HCT116 (cell line): ENCODE results near the gene IL36A. TPM values are rescaled to one million over a fixed set of nuclear protein-coding genes. Genes with fewer than 3 reads are reported as not detected.

Experiments used
- ATAC-seq: fragments of 200-7000 bp; cut with Tn5 transposase; 2 replicates; pipeline ENCODE4 v1.9.1; 2020; ENCODE audit warnings: mild to moderate bottlenecking, moderate library complexity
- BruUV-seq: library from RNA; stranded (reverse); fragments of 400-500 nt; replicated peaks from 2 replicates; lab custom pipeline; 2021; lab: Mats Ljungman, UMichigan
- CTCF ChIA-PET: fragments of 300-600 bp; sonication (Branson Sonifier 250); formaldehyde crosslinking; loops from one replicate; lab custom pipeline; 2021; ENCODE audit warnings: antibody characterized with exemption; lab: Charles Lee
- POLR2A ChIA-PET: fragments of 300-600, 350-600 bp; sonication (Branson Sonifier 250); formaldehyde crosslinking; loops from one replicate; lab custom pipeline; 2021; ENCODE audit warnings: antibody characterized with exemption; lab: Charles Lee
- RAD21 ChIA-PET, 2 experiments: fragments of 300-600 bp; sonication (Branson Sonifier 250); formaldehyde crosslinking; loops; one replicate each; lab custom pipeline; 2023; ENCODE audit warnings: low total read pairs in 2 of 2; ENCODE audit not compliant: uncharacterized antibody in 2 of 2, unreplicated experiment in 2 of 2, low non-redundant PET in 1 of 2; lab: Charles Lee
- DNase-seq: peaks from one replicate; pipeline ENCODE4 v3.0.0-alpha.2; 2010; ENCODE audit warnings: low read depth, low spot score
- H2AFZ ChIP-seq: fragments of 200-600 bp; shearing (Covaris generic), sonication (generic); 2 replicates; pipeline ENCODE4 v1.6.1; 2017; ENCODE audit warnings: low read depth, mixed run types, mixed read lengths, antibody characterized with exemption, low read length; ENCODE audit not compliant: poor library complexity, severe bottlenecking
- H3K27ac ChIP-seq: 2 replicates; pipeline ENCODE4 v1.5.1; 2012; ENCODE audit warnings: low read depth, low read length
- H3K27me3 ChIP-seq: fragments of 200-600 bp; sonication (generic); 2 replicates; pipeline ENCODE4 v1.6.1; 2016; ENCODE audit warnings: mixed run types, low read length, mixed read lengths; ENCODE audit not compliant: insufficient read depth
- H3K36me3 ChIP-seq, 2 experiments: fragments of 200-500 bp in 1 of 2; fragments of 200-600 bp in 1 of 2; sonication (Bioruptor generic) in 1 of 2; sonication (generic) in 1 of 2; 2 replicates each; pipeline versions ENCODE4 v1.5.1 to v1.6.1; 2014 to 2016; ENCODE audit warnings: low read length in 2 of 2, inconsistent platforms in 1 of 2, mixed read lengths in 1 of 2, mixed run types in 1 of 2; ENCODE audit not compliant: insufficient read depth in 2 of 2, control insufficient read depth in 1 of 2
- H3K4me1 ChIP-seq, 2 experiments: fragments of 200-600 bp in 1 of 2; sonication (generic) in 1 of 2; 2 replicates each; pipeline versions ENCODE4 v1.5.1 to v1.6.1; 2012 to 2017; ENCODE audit warnings: low read length in 2 of 2, inconsistent platforms in 1 of 2, mild to moderate bottlenecking in 1 of 2, mixed read lengths in 1 of 2, mixed run types in 1 of 2, moderate library complexity in 1 of 2; ENCODE audit not compliant: insufficient read depth in 2 of 2, control insufficient read depth in 1 of 2
- H3K4me2 ChIP-seq: fragments of 200-600 bp; sonication (generic); 2 replicates; pipeline ENCODE4 v1.6.1; 2017; ENCODE audit warnings: mixed run types, low read length, mixed read lengths
- H3K4me3 ChIP-seq, 2 experiments: fragments of 200-600 bp in 1 of 2; sonication (generic) in 1 of 2; replicated peaks in 1 of 2; 2 replicates each; pipeline ENCODE4 v1.5.1; 2011 to 2016; ENCODE audit warnings: low read length in 2 of 2, control low read depth in 1 of 2, low read depth in 1 of 2, mild to moderate bottlenecking in 1 of 2, mixed read lengths in 1 of 2, mixed run types in 1 of 2
- H3K79me2 ChIP-seq: fragments of 200-600 bp; sonication (generic); 2 replicates; pipeline ENCODE4 v1.6.1; 2017; ENCODE audit warnings: mild to moderate bottlenecking, mixed run types, low read length, moderate library complexity, mixed read lengths; ENCODE audit not compliant: insufficient read depth
- H3K9ac ChIP-seq: fragments of 200-600 bp; sonication (generic); 2 replicates; pipeline ENCODE4 v1.6.1; 2016; ENCODE audit warnings: low read length, mixed read lengths
- H3K9me2 ChIP-seq: fragments of 200-600 bp; sonication (generic), shearing (Covaris generic); 2 replicates; pipeline ENCODE4 v1.6.1; 2017; ENCODE audit warnings: mixed run types, mild to moderate bottlenecking, moderate library complexity; ENCODE audit not compliant: insufficient read depth
- H3K9me3 ChIP-seq, 2 experiments: fragments of 200-500 bp in 1 of 2; fragments of 200-600 bp in 1 of 2; sonication (Bioruptor generic) in 1 of 2; sonication (generic) in 1 of 2; 2 replicates each; pipeline ENCODE4 v1.6.1; 2014 to 2017; ENCODE audit warnings: low read length in 2 of 2, mixed read lengths in 2 of 2, inconsistent platforms in 1 of 2, low read depth in 1 of 2, mild to moderate bottlenecking in 1 of 2, mixed run types in 1 of 2, moderate library complexity in 1 of 2; ENCODE audit not compliant: control insufficient read depth in 1 of 2, insufficient read depth in 1 of 2
- H4K20me1 ChIP-seq: fragments of 200-600 bp; sonication (generic), shearing (Covaris generic); 2 replicates; pipeline ENCODE4 v1.6.1; 2017; ENCODE audit warnings: mixed run types, mild to moderate bottlenecking, moderate library complexity; ENCODE audit not compliant: insufficient read depth
- CTCF ChIP-seq, 3 experiments: fragments of 200-600 bp in 1 of 3; sonication (generic) in 1 of 3; IDR thresholded peaks in 2 of 3; conservative IDR thresholded peaks in 1 of 3; 2 replicates each; pipeline ENCODE4 v1.5.1; 2012 to 2017; ENCODE audit warnings: low read depth in 2 of 3, low read length in 2 of 3, antibody characterized with exemption in 1 of 3, borderline replicate concordance in 1 of 3, control low read depth in 1 of 3, mild to moderate bottlenecking in 1 of 3, mixed read lengths in 1 of 3, mixed run types in 1 of 3, moderate library complexity in 1 of 3; ENCODE audit not compliant: insufficient read depth in 1 of 3
- EGR1 ChIP-seq: IDR thresholded peaks from 2 replicates; pipeline ENCODE4 v1.6.1; 2012; ENCODE audit warnings: low read depth
- EZH2phosphoT487 ChIP-seq: fragments of 200-600 bp; IDR thresholded peaks from 2 replicates; pipeline ENCODE4 v1.6.1; 2018; ENCODE audit warnings: antibody characterized with exemption, borderline replicate concordance
- JUND ChIP-seq: IDR thresholded peaks from 2 replicates; pipeline ENCODE4 v1.6.1; 2012
- MAX ChIP-seq: IDR thresholded peaks from 2 replicates; pipeline ENCODE4 v1.6.1; 2012
- POLR2AphosphoS5 ChIP-seq: IDR thresholded peaks from 2 replicates; pipeline ENCODE4 v1.6.1; 2011; ENCODE audit warnings: mild to moderate bottlenecking, low read depth, low read length, moderate library complexity
- RAD21 ChIP-seq: IDR thresholded peaks from 2 replicates; pipeline ENCODE4 v1.6.1; 2012; ENCODE audit warnings: low read depth, mild to moderate bottlenecking
- SP1 ChIP-seq: IDR thresholded peaks from 2 replicates; pipeline ENCODE4 v1.6.1; 2012; ENCODE audit warnings: low read depth
- SRF ChIP-seq: IDR thresholded peaks from 2 replicates; pipeline ENCODE4 v1.6.1; 2012; ENCODE audit warnings: low read depth
- TCF7L2 ChIP-seq: IDR thresholded peaks from 2 replicates; pipeline ENCODE4 v1.7.0; 2011; ENCODE audit warnings: borderline replicate concordance, inconsistent platforms; ENCODE audit not compliant: insufficient read depth, insufficient read length; ENCODE audit errors: extremely low read depth
- ZNF274 ChIP-seq: fragments of 200-500 bp; sonication (Bioruptor generic); IDR thresholded peaks from 2 replicates; pipeline ENCODE4 v1.6.1; 2014; ENCODE audit warnings: mild to moderate bottlenecking, low read depth, low read length, inconsistent platforms
- intact Hi-C: fragments of 100-400 bp; cut with micrococcal nuclease; formaldehyde crosslinking; loops from 2 replicates; pipeline ENCODE4 v1.10.0; 2022
- total RNA-seq: library from RNA; stranded (reverse); gene quantifications from one replicate; pipeline ENCODE4 v1.2.1, GENCODE V29; 2021; ENCODE audit not compliant: unreplicated experiment

The IL36A gene
- total RNA-seq, 1 experiment from 2014 or later, result not detected

GRCh38 chr2:113052396-113052917, 47.2 kb downstream of the IL36A start, which contains the start of gene IL36B (continued):
- TF ChIP-seq CTCF (IDR thresholded peaks at IDR 0.05 in 2 of 3, conservative IDR thresholded peaks at IDR 0.05 in 1 of 3; ENCODE audit: borderline replicate concordance in 1 of 3, insufficient read depth in 1 of 3, low read depth in 2 of 3, low read length in 2 of 3), result no peak
- no peak for TF ChIP-seq SRF
- TF ChIP-seq RAD21, result no peak
- no peak for TF ChIP-seq ZNF274
- TF ChIP-seq EGR1, result no peak
- TF ChIP-seq POLR2AphosphoS5, result no peak
- no peak for TF ChIP-seq SP1
- TF ChIP-seq EZH2phosphoT487, result no peak
- no peak for TF ChIP-seq JUND

GRCh38 chr2:113053666-113054065, 48.4 kb downstream of the IL36A start:
- ATAC-seq (no peak), DNase-seq (no peak)
- H3K79me2 ChIP-seq, result no peaks in the 10 kb centered on the region
- no peaks in the 10 kb centered on the region for H3K9me2 ChIP-seq
- H3K4me1 ChIP-seq, result peaks cover 0 to 4% of the 10 kb centered on the region in 2 experiments; a peak in 1 of 4 replicates
- CTCF ChIA-PET, result no interaction called here
- H3K4me2 ChIP-seq, result no peak overlapping the region
- intact Hi-C loops, result no loop called here
- H3K4me3 ChIP-seq, result no peak overlapping the region
- no peaks in the 10 kb centered on the region for H4K20me1 ChIP-seq
- no TSS peak for BruUV-seq
- H3K9ac ChIP-seq, result no peak overlapping the region
- no peaks in the 10 kb centered on the region for H3K27me3 ChIP-seq
- no peak for TF ChIP-seq MAX
- TF ChIP-seq TCF7L2, result no peak
- no peaks in the 10 kb centered on the region for H3K36me3 ChIP-seq
- H2AFZ ChIP-seq, result no peak overlapping the region
- RAD21 ChIA-PET, result no interaction called here
- H3K9me3 ChIP-seq, result no peaks in the 10 kb centered on the region
- no peak overlapping the region for H3K27ac ChIP-seq
- POLR2A ChIA-PET, result no interaction called here
